Keratinocyte (primary cell): Measurements from ENCODE around the gene PFKP. TPM values are rescaled to one million over a fixed set of nuclear protein-coding genes. Genes with fewer than 3 reads are reported as not detected.
A peak's percentile ranks its signal among the peaks of the same experiment; 100 is the strongest.

Experiments used
- DNase-seq: peaks from one replicate; pipeline ENCODE4 v3.0.0-alpha.2; 2011; ENCODE audit warnings: low read depth, missing footprints, low spot score
- FAIRE-seq: peaks from 2 replicates; lab custom pipeline; 2011; peaks lifted over from hg19 to GRCh38; lab: Jason Lieb, UNC
- H2AFZ ChIP-seq: 2 replicates; pipeline ENCODE4 v1.6.0; 2012; ENCODE audit warnings: low read length, control low read depth, inconsistent platforms; ENCODE audit not compliant: control insufficient read depth
- H3K27ac ChIP-seq: 2 replicates; pipeline ENCODE4 v1.5.1; 2011; ENCODE audit warnings: low read length; ENCODE audit not compliant: control insufficient read depth, insufficient read depth
- H3K27me3 ChIP-seq: 3 replicates; pipeline ENCODE4 v1.6.0; 2011; ENCODE audit warnings: low read length; ENCODE audit not compliant: control insufficient read depth, insufficient read depth; ENCODE audit errors: extremely low read depth
- H3K36me3 ChIP-seq, 2 experiments: 2 replicates in 1 of 2; 3 replicates in 1 of 2; pipeline ENCODE4 v1.5.1; 2011; ENCODE audit warnings: low read length in 2 of 2, mild to moderate bottlenecking in 1 of 2; ENCODE audit not compliant: control insufficient read depth in 2 of 2, insufficient read depth in 2 of 2; ENCODE audit errors: extremely low read depth in 1 of 2
- H3K4me1 ChIP-seq: 3 replicates; pipeline ENCODE4 v1.5.1; 2011; ENCODE audit warnings: low read length; ENCODE audit not compliant: control insufficient read depth, insufficient read depth; ENCODE audit errors: extremely low read depth
- H3K4me2 ChIP-seq: 3 replicates; pipeline ENCODE4 v1.6.0; 2011; ENCODE audit warnings: low read depth, low read length; ENCODE audit not compliant: control insufficient read depth, insufficient read depth; ENCODE audit errors: extremely low read depth
- H3K4me3 ChIP-seq, 3 experiments: fragments of 200-600 bp in 1 of 3; sonication (generic) in 1 of 3; 2 replicates in 2 of 3; 3 replicates in 1 of 3; pipeline ENCODE4 v1.5.1; 2011 to 2016; ENCODE audit warnings: low read length in 3 of 3, mild to moderate bottlenecking in 3 of 3, control low read depth in 2 of 3, inconsistent platforms in 1 of 3, low read depth in 1 of 3, mixed read lengths in 1 of 3, mixed run types in 1 of 3, moderate library complexity in 1 of 3; ENCODE audit not compliant: control insufficient read depth in 2 of 3, insufficient read depth in 2 of 3; ENCODE audit errors: extremely low read depth in 1 of 3
- H3K79me2 ChIP-seq: 2 replicates; pipeline ENCODE4 v1.6.0; 2012; ENCODE audit warnings: low read length; ENCODE audit not compliant: control insufficient read depth, insufficient read depth
- H3K9ac ChIP-seq: 3 replicates; pipeline ENCODE4 v1.6.0; 2011; ENCODE audit warnings: low read length; ENCODE audit not compliant: control insufficient read depth, insufficient read depth; ENCODE audit errors: extremely low read depth
- H3K9me1 ChIP-seq: 3 replicates; pipeline ENCODE4 v1.6.0; 2011; ENCODE audit warnings: low read length; ENCODE audit not compliant: control insufficient read depth, insufficient read depth; ENCODE audit errors: extremely low read depth
- H3K9me3 ChIP-seq: 2 replicates; pipeline ENCODE4 v1.5.1; 2012; ENCODE audit warnings: low read depth, low read length; ENCODE audit not compliant: control insufficient read depth
- H4K20me1 ChIP-seq: 3 replicates; pipeline ENCODE4 v1.6.0; 2011; ENCODE audit warnings: low read length; ENCODE audit not compliant: control insufficient read depth, insufficient read depth; ENCODE audit errors: extremely low read depth
- CTCF ChIP-seq, 3 experiments: IDR thresholded peaks in 1 of 3; conservative IDR thresholded peaks in 1 of 3; optimal IDR thresholded peaks in 1 of 3; 2 replicates in 2 of 3; 3 replicates in 1 of 3; pipeline versions ENCODE3 to v1.5.1; 2011; ENCODE audit warnings: low read length in 3 of 3, mild to moderate bottlenecking in 3 of 3, moderate library complexity in 2 of 3, control low read depth in 1 of 3, inconsistent platforms in 1 of 3; ENCODE audit not compliant: insufficient read depth in 2 of 3; ENCODE audit errors: extremely low read depth in 1 of 3
- EZH2 ChIP-seq: IDR thresholded peaks from one replicate; pipeline ENCODE4 v1.6.1; 2012; ENCODE audit warnings: inconsistent platforms, mild to moderate bottlenecking, low read length, moderate library complexity
- dilution Hi-C: fragments of 300-500 bp; cut with MboI; formaldehyde crosslinking; loops from one replicate; pipeline ENCODE4 v1.7.0; 2020; ENCODE audit warnings: low sequenced_read_pairs; ENCODE audit not compliant: extremely low pct_ligation_motif_present
- polyA plus RNA-seq, 5 experiments: library from polyadenylated mRNA; depleted of rRNA in 3 of 5; stranded (reverse) in 3 of 5; stranded (forward) in 1 of 5; unstranded in 1 of 5; fragments of >200 nt; gene quantifications; 1 replicate in 1 of 5; 2 replicates in 3 of 5; 3 replicates in 1 of 5; pipeline versions ENCODE4 v1.2.1 to v1.2.3, GENCODE V29; 2011 to 2012; ENCODE audit warnings: missing spikeins in 2 of 5, low read depth in 1 of 5, low replicate concordance in 1 of 5

Gene PFKP
- polyA plus RNA-seq, 1 donor (not counting 4 experiments of a cell fraction or from before 2014, with no cell fraction given), result 117 TPM

- no peak overlapping the region for H3K9ac ChIP-seq
- no peak overlapping the region for H3K27ac ChIP-seq
- no peaks in the 10 kb centered on the region for H3K9me3 ChIP-seq
- peaks cover 5% of the 10 kb centered on the region for H3K79me2 ChIP-seq
- no peak for DNase-seq
- FAIRE-seq, result no peak
- no peak overlapping the region for H3K4me2 ChIP-seq
- no peaks in the 10 kb centered on the region for H3K27me3 ChIP-seq
- H3K4me3 ChIP-seq, result no peak overlapping the region
- peaks cover 3% of the 10 kb centered on the region for H3K9me1 ChIP-seq
- no peak overlapping the region for H2AFZ ChIP-seq
- H3K4me1 ChIP-seq, result peaks cover 13% of the 10 kb centered on the region
- H4K20me1 ChIP-seq, result no peaks in the 10 kb centered on the region
- no peak for TF ChIP-seq EZH2
- peak in 2 of 3 experiments; percentile 35 to 38 for TF ChIP-seq CTCF (optimal IDR thresholded peaks at IDR 0.05 in 1 of 3, IDR thresholded peaks at IDR 0.05 in 1 of 3, conservative IDR thresholded peaks at IDR 0.05 in 1 of 3; ENCODE audit: extremely low read depth in 1 of 3, insufficient read depth in 2 of 3, low read length in 3 of 3)
- peaks cover 45% of the 10 kb centered on the region in 2 experiments for H3K36me3 ChIP-seq
- dilution Hi-C loops, result no loop called here
These were observed 52.6 kb downstream of the PFKP start for GRCh38 chr10:3119796-3120459.

GRCh38 chr10:3122034-3122433, 54.7 kb downstream of the PFKP start:
- Histone ChIP-seq H3K9ac (no peak overlapping the region), H3K4me1 (peaks cover 10% of the 10 kb centered on the region), H3K9me1 (no peaks in the 10 kb centered on the region), H2AFZ (no peak overlapping the region), H3K9me3 (no peaks in the 10 kb centered on the region), H3K79me2 (peaks cover 5% of the 10 kb centered on the region), H3K27ac (no peak overlapping the region), H3K4me2 (no peak overlapping the region), H4K20me1 (no peaks in the 10 kb centered on the region), H3K4me3 (no peak overlapping the region), H3K36me3 (peaks cover 37 to 42% of the 10 kb centered on the region in 2 experiments), H3K27me3 (no peaks in the 10 kb centered on the region)
- no peak for TF ChIP-seq CTCF (optimal IDR thresholded peaks at IDR 0.05 in 1 of 3, IDR thresholded peaks at IDR 0.05 in 1 of 3, conservative IDR thresholded peaks at IDR 0.05 in 1 of 3; ENCODE audit: extremely low read depth in 1 of 3, insufficient read depth in 2 of 3, low read length in 3 of 3)
- no peak for TF ChIP-seq EZH2
- no peak for FAIRE-seq
- dilution Hi-C loops, result no loop called here
- DNase-seq, result no peak
